SIG-M5 (cell line): Measurements from ENCODE around the gene CHD5.
"Not testable (repeated sequence)": the region's sequence is repeated elsewhere in the genome, so short reads cannot be mapped to it uniquely, and the experiment has no call there.

Source experiments
- DNase-seq: peaks from one replicate; lab custom pipeline; 2025; lab: John Stamatoyannopoulos, UW

CHD5 gene

GRCh38 chr1:6086358-6086757 lies 93.8 kb downstream of the CHD5 start:
- DNase-seq, result no peak

GRCh38 chr1:6085666-6086065 lies 94.5 kb downstream of the CHD5 start:
- no peak for DNase-seq

GRCh38 chr1:6084781-6085495 lies 95.2 kb downstream of the CHD5 start:
- DNase-seq, result no peak

GRCh38 chr1:6083801-6084446 lies 96.2 kb downstream of the CHD5 start:
- no peak for DNase-seq

GRCh38 chr1:6083385-6083784 lies 96.7 kb downstream of the CHD5 start:
- DNase-seq, result no peak

GRCh38 chr1:6082430-6082971 lies 97.6 kb downstream of the CHD5 start:
- no peak for DNase-seq

GRCh38 chr1:6081901-6082300 lies 98.2 kb downstream of the CHD5 start:
- DNase-seq, result no peak

- no peak for DNase-seq
Observed at GRCh38 chr1:6080469-6080868, 99.7 kb downstream of the CHD5 start.

- no peak for DNase-seq
Observed at GRCh38 chr1:6077919-6078318, 102.2 kb downstream of the CHD5 start.

GRCh38 chr1:6077506-6077905 lies 102.6 kb downstream of the CHD5 start:
- no peak for DNase-seq

GRCh38 chr1:6077061-6077460 lies 103.1 kb downstream of the CHD5 start:
- DNase-seq, result not testable (repeated sequence)

GRCh38 chr1:6075748-6076147 lies 104.4 kb downstream of the CHD5 start:
- no peak for DNase-seq

- no peak for DNase-seq
Observed at GRCh38 chr1:6074192-6074901, 105.8 kb downstream of the CHD5 start.

GRCh38 chr1:6073480-6074053 lies 106.6 kb downstream of the CHD5 start:
- DNase-seq, result no peak

- DNase-seq, result no peak
Observed at GRCh38 chr1:6072774-6073479, 107.2 kb downstream of the CHD5 start.

GRCh38 chr1:6071219-6071618 lies 108.9 kb downstream of the CHD5 start:
- no peak for DNase-seq

- DNase-seq, result no peak
Observed at GRCh38 chr1:6070450-6070974, 109.6 kb downstream of the CHD5 start.

- no peak for DNase-seq
Observed at GRCh38 chr1:6069573-6069972, 110.5 kb downstream of the CHD5 start.

GRCh38 chr1:6068932-6069331 lies 111.2 kb downstream of the CHD5 start:
- no peak for DNase-seq

- no peak for DNase-seq
Observed at GRCh38 chr1:6068073-6068472, 112.0 kb downstream of the CHD5 start.

GRCh38 chr1:6066680-6067079 lies 113.4 kb downstream of the CHD5 start:
- no peak for DNase-seq
